ENCODE measurements around the gene KIAA1217. TPM values are rescaled to one million over a fixed set of nuclear protein-coding genes. Genes with fewer than 3 reads are reported as not detected.

KIAA1217 gene
- total RNA-seq, 3 donors from 2014 or later (not counting 1 experiment from before 2014, with no cell fraction given) = not detected

DNA sequence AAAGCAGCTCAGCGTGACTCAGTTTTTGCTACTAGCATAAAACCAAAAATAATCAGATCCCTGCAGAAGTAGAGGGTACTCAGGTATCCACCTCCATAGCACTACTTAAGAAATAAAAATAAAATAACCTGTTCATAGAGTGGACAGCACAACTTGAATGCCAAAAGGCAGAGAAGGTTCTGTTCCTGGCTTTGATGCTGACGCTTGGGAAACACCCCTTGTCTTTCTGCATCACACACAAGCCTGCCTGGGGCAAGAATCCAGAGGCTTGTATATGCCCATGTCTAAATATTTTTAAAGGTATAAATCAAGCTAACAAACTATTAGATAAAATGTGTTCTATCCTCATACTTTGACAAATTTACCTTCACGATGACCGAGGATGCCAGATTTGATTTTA, 207.3 kb downstream of the KIAA1217 start:
- intact Hi-C loops (cut with micrococcal nuclease) = no loop called here
- no peak for TF ChIP-seq CTCF (IDR thresholded peaks at IDR 0.05)
- Histone ChIP-seq H3K27ac (ENCODE audit: low read length) (no peak overlapping the region), H3K4me3 (ENCODE audit: low read length) (no peak overlapping the region), H3K4me1 (ENCODE audit: control insufficient read depth, insufficient read depth, low read length) (peaks cover 6% of the 10 kb centered on the region), H3K27me3 (ENCODE audit: control insufficient read depth, insufficient read depth, low read length) (no peaks in the 10 kb centered on the region), H3K36me3 (ENCODE audit: control insufficient read depth, insufficient read depth, low read length) (no peaks in the 10 kb centered on the region), H3K9me3 (ENCODE audit: control insufficient read depth, insufficient read depth, low read length) (peaks cover 6% of the 10 kb centered on the region)
- Mint-ChIP-seq H3K4me3 (no peak overlapping the region), H3K27me3 (ENCODE audit: low read depth in 2 of 2) (no peaks in the 10 kb centered on the region), H3K4me1 (no peaks in the 10 kb centered on the region), H3K27ac (no peak overlapping the region), H3K9me3 (peaks cover 0 to 2% of the 10 kb centered on the region in 2 donors), H3K36me3 (no peaks in the 10 kb centered on the region)
- DNase-seq = no peak
- ATAC-seq = no peak
- 91% methylated on average over 4 of the region's 4 CpGs for whole genome bisulfite sequencing (ENCODE audit: insufficient coverage)

DNA sequence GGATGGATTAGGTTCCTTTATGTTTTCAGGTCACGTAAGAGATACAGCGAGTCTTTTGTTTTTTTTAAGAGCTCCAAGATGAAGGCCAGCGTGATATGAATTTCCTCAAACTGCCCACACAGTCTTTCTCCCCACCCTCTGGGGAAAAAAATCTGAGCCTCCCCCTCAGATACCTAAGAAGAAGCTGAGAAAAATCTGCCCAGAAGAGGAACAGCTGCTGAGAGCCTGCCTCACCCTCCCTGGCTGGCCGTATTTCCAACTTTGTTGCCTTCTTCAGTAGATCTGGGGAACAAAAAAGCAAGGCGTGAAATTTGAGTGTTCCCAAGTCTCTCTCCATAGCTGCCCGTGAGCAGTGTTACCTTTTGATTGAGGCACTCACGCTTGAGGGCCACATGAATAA, 208.1 kb downstream of the KIAA1217 start:
- Histone ChIP-seq H3K27ac (ENCODE audit: low read length) (no peak overlapping the region), H3K27me3 (ENCODE audit: control insufficient read depth, insufficient read depth, low read length) (no peaks in the 10 kb centered on the region), H3K9me3 (ENCODE audit: control insufficient read depth, insufficient read depth, low read length) (peaks cover 6% of the 10 kb centered on the region), H3K36me3 (ENCODE audit: control insufficient read depth, insufficient read depth, low read length) (no peaks in the 10 kb centered on the region), H3K4me3 (ENCODE audit: low read length) (no peak overlapping the region), H3K4me1 (ENCODE audit: control insufficient read depth, insufficient read depth, low read length) (peaks cover 6% of the 10 kb centered on the region)
- 72% methylated on average over 7 of the region's 7 CpGs for WGBS (ENCODE audit: insufficient coverage)
- DNase-seq (no peak), ATAC-seq (no peak)
- TF ChIP-seq CTCF (IDR thresholded peaks at IDR 0.05) = no peak
- Mint-ChIP-seq H3K27me3 (ENCODE audit: low read depth in 2 of 2) (no peaks in the 10 kb centered on the region), H3K4me1 (no peaks in the 10 kb centered on the region), H3K9me3 (peaks cover 0 to 2% of the 10 kb centered on the region in 2 donors), H3K27ac (no peak overlapping the region), H3K36me3 (no peaks in the 10 kb centered on the region), H3K4me3 (no peak overlapping the region)
- intact Hi-C loops (cut with micrococcal nuclease) = no loop called here

- TF ChIP-seq CTCF (IDR thresholded peaks at IDR 0.05) = no peak
- Histone ChIP-seq H3K36me3 (ENCODE audit: control insufficient read depth, insufficient read depth, low read length) (no peaks in the 10 kb centered on the region), H3K4me3 (ENCODE audit: low read length) (no peak overlapping the region), H3K4me1 (ENCODE audit: control insufficient read depth, insufficient read depth, low read length) (peaks cover 6% of the 10 kb centered on the region), H3K27ac (ENCODE audit: low read length) (no peak overlapping the region), H3K27me3 (ENCODE audit: control insufficient read depth, insufficient read depth, low read length) (no peaks in the 10 kb centered on the region), H3K9me3 (ENCODE audit: control insufficient read depth, insufficient read depth, low read length) (no peaks in the 10 kb centered on the region)
- H3K27me3 Mint-ChIP-seq (ENCODE audit: low read depth in 2 of 2) = no peaks in the 10 kb centered on the region
- intact Hi-C loops (cut with micrococcal nuclease) = no loop called here
- ATAC-seq = no peak
- no peaks in the 10 kb centered on the region for H3K4me1 Mint-ChIP-seq
- no peak overlapping the region for H3K4me3 Mint-ChIP-seq
- DNase-seq = no peak
- H3K36me3 Mint-ChIP-seq = no peaks in the 10 kb centered on the region
- H3K27ac Mint-ChIP-seq = no peak overlapping the region
- peaks cover 0 to 2% of the 10 kb centered on the region in 2 donors for H3K9me3 Mint-ChIP-seq
- 91% methylated on average over 4 of the region's 4 CpGs for WGBS (ENCODE audit: insufficient coverage)
Measured at GRCh38 chr10:24418532-24418931, 209.6 kb downstream of the KIAA1217 start.

- WGBS (ENCODE audit: insufficient coverage) = 78% methylated on average over 3 of the region's 3 CpGs
- intact Hi-C loops (cut with micrococcal nuclease) = no loop called here
- H3K36me3 ChIP-seq (ENCODE audit: control insufficient read depth, insufficient read depth, low read length) = no peaks in the 10 kb centered on the region
- H3K27ac ChIP-seq (ENCODE audit: low read length) = no peak overlapping the region
- no peaks in the 10 kb centered on the region for H3K27me3 ChIP-seq (ENCODE audit: control insufficient read depth, insufficient read depth, low read length)
- Mint-ChIP-seq H3K9me3 (peaks cover 0 to 2% of the 10 kb centered on the region in 2 donors), H3K27ac (no peak overlapping the region), H3K27me3 (ENCODE audit: low read depth in 2 of 2) (no peaks in the 10 kb centered on the region), H3K36me3 (no peaks in the 10 kb centered on the region), H3K4me1 (no peaks in the 10 kb centered on the region), H3K4me3 (no peak overlapping the region)
- ATAC-seq (no peak), DNase-seq (no peak)
- H3K9me3 ChIP-seq (ENCODE audit: control insufficient read depth, insufficient read depth, low read length) = no peaks in the 10 kb centered on the region
- H3K4me1 ChIP-seq (ENCODE audit: control insufficient read depth, insufficient read depth, low read length) = peaks cover 6% of the 10 kb centered on the region
- no peak overlapping the region for H3K4me3 ChIP-seq (ENCODE audit: low read length)
- TF ChIP-seq CTCF (IDR thresholded peaks at IDR 0.05) = no peak
Measured at GRCh38 chr10:24419066-24419465, 210.1 kb downstream of the KIAA1217 start.
